HG03520 (cell line): ENCODE measurements around the gene CPEB4.

ENCODE experiments used
- ATAC-seq: cut with Tn5 transposase; IDR thresholded peaks from one replicate; pipeline ENCODE4 v1.9.1; 2021; ENCODE audit warnings: mild to moderate bottlenecking, moderate library complexity; ENCODE audit not compliant: unreplicated experiment

The CPEB4 gene

DNA sequence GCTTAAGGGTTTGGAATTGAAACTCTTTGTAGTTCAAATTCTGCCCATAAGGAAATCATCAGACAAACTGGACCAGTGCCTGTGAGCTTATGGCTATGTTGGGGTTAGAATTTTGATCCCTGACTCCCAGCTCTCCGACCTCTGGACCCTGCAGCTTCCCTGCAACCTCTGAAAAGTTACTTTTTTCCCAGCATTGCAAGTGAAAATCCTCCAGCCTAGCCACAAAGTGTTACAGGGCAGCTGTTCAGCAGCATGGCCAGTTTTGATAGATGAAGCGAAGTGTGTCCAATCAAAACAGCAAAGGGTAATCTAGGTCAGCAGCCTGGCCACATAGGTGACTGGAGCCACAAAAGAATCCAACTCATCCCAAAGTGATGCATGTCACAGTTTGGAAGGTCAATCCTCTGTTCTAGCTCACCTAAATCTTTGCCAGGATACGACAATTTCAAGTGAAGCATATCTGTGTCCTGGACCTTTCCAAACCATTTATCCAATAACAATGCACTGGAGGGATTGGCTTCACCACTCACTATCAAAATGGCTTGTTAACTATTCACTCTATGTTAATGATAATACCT, 4.7 kb upstream of the CPEB4 start:
- ATAC-seq: no peak

DNA sequence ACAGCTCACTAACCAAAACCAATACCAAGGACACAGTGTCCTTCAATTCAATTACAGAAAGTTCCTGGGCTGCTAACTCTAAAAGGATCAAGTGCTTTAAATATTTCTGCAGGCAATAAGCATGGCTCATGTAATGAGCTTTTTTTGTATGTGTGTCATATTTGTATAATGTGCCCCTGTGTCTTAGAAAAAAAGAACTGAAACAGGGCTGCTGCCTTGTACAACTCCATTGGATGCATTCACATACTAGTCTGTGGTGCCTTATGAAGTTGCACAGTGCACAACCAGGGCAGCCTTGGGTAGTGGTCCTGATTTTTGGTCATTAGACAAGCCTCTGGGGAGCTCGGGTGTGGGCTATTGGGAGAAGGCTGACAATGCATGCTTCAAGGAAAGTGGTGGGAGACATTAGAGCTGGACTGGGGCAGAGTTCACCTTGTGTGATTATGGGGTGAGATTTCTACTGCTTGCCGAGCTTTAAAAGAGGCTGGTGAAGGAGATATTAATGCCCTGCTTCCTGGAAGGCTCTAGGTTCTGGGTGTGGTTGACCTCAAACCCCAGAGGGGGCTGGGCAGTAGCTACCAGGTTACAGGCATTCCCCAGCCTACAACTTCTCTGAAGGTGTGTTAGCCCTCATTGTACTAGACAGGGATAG, 3.6 kb upstream of the CPEB4 start:
- ATAC-seq: no peak

DNA sequence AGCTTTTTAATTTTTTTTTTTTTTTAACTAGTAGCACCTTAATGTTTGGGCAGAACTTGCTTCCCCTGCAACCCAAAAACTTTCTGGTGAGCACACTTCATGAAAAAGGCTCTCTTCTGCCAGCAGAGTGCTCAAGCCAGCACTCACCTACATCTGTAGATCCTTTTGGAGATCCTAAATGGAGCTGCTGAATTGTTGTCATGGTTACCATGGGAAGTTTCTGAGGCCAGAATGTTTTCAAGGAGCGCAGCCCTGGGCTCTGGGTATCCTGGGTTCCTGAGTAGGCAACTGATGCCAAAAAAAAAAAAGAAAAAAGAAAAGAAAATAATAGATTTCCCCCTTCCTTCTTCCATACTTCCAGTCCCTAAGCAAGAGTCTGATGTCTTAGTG, 3.1 kb upstream of the CPEB4 start:
- no peak for ATAC-seq

DNA sequence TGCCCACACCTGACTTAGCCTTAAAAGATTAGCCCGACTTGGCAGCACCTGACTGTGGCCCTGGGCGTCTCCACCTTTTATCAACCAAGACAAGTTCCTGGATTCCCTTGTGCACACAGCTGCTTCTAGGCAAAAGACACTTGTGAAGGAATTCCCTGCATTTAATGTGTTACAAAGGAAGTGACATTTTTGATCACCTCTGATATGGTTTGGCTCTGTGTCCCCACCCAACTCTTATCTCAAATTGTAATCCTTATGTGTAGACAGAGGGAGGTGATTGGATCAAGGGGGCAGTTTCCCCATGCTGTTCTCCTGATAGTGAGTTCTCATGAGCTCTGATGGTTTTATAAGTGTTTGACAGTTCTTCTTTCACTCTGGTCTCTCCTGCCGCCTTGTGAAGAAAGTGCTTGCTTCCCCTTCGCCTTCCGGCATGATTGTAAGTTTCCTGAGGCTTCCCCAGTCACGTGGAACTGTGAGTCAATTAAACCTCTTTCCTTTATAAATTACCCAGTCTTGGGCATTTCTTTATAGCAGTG, 2.6 kb upstream of the CPEB4 start:
- ATAC-seq: no peak

DNA sequence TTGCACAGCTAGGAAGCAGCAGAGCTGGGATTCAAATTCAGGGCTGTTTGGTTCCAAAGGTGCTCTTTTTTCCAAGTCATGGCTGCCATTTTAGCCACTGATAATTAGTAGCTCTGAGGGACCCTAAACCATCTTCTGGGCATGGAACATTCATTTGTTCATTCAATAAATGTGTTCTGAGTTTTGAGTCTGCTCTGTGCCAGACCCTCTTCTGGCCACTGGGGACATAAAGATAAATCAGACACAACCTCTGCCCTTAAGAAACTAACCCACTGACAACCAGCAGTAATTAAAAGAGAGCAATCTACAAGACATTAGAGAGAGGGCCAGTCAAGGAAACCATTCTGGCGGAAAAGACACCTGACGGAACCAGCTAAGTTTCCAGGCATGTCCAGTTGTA, 2.0 kb upstream of the CPEB4 start:
- no peak for ATAC-seq

DNA sequence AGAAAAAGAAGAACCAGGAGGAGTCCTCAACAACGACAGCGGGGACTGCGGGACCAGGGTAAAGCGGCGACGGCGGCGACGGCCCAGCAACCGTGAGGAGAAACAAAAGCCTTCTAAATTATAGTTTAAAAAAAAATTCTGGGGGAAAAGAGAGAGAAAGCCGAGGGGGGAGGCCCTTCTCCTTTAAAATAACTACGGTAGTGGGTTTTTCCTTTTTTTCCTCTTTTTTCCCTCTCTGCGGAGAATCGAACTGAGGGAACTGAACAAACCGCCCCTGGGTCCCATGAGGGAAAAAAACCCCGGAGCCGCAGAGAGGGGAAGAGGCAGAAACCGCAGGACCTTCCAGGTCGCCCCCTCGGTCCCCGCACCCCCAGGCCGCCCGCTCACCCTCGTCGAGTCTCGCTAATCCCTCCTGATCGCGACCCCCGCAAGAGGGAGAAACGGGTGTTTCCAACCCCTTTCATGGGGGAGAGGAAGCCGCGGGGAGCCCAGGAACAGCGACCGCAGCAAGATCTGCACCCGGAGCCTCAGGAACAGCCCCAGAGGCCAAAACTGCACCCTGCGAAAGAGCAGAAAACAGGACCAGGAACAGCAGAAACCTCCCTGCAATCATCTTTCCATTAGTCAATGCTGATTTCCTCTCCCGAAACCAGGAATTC, 453 bp downstream of the CPEB4 start:
- ATAC-seq: no peak

DNA sequence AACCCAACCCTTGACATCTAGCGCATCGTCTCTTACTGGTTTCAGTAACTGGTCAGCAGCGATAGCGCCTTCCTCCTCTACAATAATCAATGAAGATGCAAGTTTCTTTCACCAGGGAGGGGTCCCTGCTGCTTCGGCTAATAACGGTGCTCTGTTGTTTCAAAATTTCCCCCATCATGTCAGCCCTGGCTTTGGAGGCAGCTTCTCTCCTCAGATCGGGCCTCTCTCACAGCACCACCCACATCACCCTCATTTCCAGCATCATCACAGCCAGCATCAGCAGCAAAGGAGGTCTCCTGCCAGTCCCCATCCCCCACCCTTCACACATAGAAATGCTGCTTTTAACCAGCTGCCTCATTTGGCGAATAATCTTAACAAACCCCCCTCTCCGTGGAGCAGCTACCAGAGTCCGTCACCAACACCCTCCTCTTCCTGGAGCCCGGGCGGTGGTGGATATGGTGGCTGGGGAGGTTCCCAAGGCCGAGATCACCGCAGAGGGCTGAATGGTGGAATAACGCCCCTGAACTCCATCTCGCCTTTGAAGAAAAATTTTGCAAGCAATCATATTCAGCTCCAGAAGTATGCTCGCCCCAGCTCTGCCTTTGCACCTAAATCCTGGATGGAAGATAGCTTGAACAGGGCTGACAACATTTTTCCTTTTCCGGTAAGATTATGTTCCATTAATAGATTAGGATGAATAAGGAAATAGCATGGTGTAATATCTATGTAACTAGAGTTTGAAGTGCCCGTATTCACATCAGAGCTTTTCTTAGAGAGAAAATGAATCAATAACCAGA, 2.2 kb downstream of the CPEB4 start:
- no peak for ATAC-seq

DNA sequence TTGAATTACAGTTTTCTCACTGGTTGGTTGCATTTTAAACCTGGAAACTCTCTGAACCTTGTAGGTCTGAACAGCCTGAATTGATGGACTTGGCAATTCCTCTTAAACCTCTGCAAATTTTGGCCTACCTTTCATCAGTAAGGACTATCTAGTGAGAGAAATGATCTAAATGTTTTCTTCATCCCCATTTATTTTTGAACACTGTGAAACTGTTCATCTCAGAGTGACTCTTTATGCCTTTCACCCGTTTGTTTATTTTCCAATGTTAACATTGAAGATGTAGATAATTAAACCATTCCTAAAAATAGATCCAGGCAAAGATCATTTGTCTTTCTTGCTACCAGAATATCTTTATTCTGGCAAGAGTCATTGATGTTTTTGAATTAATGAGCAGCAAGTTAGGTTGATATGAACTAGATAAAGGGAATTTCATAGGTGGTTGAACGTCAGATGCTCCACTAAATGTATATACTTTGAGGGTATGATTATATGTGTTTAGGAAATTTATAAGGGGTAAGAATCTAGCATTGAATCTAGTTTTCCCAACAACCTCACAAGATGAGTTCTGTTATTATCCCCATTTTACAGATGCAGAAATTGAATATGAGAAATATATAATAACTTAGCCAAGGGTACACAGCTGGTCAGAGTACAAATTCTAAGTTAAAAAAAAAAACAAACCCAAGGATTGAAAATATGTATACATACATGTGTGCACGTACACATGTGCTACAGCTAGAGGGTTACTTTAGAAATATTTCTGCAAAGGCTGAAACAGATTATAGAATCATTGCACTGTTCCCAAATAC, 3.4 kb downstream of the CPEB4 start:
- ATAC-seq: no peak

DNA sequence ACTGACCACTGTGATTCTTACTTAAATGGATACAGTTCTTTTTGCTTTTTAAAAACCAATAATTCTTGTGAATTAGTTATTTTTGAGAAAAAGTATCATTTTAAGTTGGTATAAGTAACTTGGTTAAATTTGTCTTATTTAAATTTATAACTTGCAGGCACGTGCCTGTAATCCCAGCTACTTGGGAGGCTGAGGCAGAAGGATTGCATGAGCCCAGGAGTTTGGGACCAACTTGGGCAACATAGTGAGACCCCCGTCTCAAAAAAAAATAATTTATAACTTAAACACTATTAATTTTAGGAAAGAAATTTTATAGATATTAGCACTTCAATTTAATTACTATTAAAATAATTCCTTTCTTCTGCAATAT, 5.0 kb downstream of the CPEB4 start:
- no peak for ATAC-seq

DNA sequence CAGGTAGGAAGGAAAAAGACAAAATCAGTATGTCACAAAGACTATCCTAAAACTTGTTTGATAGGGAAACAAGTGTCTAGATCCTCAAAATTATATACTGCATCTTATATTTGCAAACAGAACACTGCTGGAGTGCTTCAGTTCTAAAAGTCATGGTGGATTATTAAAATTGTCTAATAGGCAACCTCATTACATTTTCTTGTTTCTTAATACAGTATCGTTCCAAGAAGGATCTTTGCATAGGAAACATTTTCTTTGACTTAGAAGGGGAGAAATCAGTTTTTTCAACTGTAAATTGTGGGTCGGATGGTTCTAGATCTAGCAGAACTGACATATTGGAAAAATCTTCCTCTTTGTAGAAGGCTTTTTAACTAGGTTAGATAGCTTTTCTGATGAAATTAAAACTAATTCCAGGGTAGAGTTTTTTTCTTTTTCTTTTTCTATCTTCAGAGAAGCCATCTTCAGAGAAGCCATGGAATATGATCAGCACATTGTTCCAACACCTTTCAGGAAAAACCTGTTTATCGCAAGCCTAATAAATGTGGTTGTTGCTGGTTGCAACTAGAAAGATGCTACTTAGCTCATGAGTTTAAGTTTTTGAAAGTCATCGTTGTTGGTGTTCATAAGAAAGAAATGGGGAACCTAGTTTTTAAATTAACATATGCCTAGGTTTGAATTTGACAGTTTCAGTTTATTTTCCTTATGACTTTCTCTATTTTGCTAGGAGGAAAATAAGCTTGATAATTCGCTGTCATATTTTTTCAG, 7.4 kb downstream of the CPEB4 start:
- no peak for ATAC-seq

DNA sequence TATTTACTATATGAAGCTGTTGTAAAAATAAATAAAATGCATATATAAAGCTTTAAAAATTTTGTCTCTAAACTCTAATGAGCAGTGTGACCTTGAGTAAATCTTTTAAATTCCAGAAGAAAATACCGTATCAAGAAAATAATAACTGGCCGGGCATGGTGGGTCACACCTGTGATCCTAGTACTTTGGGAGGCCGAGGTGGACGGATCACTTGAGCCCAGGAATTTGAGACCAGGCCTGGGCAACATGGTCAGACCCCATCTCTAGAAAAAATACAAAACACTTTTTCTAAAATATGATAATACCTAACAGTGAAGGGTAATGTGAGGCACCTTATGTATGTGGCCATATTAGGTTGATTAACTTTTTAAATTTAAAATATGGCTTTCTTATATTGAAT, 8.5 kb downstream of the CPEB4 start:
- ATAC-seq: no peak

DNA sequence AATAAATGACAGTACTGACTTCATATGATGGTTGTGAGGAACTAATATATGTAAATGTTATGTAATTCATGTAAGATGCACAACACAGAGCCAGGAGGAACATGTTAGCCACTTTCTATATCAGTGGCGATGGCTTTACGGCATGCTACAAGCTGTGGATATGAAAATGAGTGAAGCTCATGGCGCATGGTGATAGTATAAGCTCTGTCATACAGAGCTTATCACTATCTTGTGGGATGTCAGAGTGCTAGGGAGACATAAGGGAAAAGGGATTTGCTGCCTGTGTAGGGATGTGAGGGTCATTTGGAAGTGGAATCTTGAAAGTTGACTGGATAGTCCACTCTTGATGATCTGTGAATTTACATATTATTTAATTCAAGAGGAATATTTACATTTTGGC, 13.6 kb downstream of the CPEB4 start:
- no peak for ATAC-seq

DNA sequence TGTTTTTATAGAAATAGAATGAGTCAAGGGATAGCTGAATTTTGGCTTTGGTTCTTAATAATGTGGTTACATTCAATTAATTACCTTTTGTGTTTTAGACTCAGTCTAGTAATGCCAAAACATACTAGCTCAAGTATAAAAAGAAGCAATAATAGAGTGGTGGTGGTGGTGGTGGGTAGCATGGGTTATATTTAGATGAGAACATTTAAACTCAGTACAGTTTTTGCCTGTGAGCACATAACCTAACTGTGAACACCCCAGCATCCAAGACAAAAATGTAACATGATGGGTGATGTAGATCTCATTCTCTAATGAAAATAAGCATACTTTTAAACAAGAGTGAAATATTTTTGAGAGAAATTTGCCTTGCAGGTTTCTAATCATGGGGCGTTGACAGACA, 14.2 kb downstream of the CPEB4 start:
- ATAC-seq: no peak

DNA sequence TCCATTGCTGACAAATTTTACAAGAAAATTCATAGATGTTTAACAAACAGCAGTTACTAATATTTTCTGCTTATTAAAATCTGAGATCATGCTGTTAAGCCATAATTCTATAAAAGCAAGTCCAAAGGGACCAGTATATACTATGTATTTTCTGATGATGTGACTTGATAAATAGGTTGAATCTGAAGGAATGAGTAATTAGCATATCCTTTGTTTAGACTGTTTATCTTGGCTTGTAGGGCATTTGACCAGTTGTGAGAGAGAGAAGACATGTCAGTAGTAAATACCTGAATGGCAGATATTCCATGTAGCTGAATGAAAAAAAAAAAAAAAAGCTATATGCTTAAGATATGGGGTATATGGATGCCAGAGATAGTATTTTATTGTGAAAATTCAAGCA, 14.6 kb downstream of the CPEB4 start:
- ATAC-seq: no peak

DNA sequence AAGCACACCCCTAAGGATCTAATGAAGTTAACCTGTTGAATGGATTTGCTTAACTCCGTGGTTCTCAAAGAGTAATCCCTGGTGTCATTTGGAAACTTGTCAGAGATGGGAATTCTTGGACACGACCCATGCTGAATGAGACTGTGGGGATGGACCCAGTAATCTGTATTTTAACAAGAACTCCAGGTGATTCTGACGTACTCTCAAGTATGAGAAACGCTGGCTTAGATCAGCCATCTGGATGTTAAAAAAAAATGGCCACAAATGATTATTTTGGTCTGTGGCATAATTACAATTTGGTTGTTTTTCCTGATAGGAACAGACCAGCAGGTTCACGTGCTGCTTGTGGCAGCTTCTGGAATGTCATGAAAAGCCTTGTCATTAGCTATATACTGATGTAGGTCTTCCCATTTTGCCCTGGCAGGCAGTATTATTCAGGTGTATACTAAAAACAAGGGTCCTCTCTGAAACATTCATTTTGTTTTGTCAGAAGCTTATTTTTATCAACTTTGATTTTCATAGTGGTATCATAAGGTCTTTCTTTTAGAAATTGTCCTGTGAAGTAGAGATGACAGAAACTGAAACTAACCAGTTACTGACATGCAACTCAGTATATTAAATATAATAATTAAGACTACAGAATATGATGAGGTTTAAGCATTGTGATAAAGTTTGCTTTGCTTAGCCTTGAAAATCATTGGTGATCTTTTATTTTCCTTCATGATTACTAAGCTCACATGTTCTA, 15.4 kb downstream of the CPEB4 start:
- no peak for ATAC-seq

DNA sequence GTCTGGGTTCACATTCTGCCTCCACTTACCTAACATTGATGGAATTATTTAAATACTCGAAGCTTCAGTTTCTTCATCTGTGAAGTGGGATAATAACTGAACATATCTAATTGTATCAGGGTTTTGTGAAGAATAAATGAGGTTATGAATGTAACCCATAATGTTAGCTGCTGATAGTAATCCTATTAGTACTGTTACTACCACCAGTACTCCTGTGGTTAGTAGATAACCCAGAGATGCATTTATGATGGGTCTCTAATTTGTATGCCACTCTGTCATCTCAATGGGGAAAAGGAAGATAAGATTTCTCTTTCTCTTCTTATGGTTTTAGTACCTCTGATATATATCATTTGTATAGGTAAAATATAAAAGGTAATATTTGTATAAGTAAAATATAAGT, 16.0 kb downstream of the CPEB4 start:
- no peak for ATAC-seq

DNA sequence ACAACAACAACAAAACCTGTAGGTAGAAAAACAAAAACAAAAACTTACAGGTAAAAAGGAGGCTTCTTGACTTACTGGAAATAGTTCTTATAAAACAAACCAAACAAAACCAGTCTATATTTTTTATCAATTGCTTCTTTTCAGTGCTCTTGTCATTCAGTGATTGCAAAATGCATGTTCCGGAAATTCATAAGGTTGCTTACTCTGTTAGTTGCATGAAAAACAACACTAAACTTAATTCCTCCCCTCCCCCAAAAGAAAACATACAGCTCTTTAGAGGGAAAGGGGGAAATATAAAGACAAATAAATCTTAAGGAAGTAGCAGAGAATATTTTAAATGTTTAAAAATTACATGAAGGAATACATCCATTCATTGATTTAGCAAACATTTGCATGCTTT, 19.1 kb downstream of the CPEB4 start:
- ATAC-seq: no peak

DNA sequence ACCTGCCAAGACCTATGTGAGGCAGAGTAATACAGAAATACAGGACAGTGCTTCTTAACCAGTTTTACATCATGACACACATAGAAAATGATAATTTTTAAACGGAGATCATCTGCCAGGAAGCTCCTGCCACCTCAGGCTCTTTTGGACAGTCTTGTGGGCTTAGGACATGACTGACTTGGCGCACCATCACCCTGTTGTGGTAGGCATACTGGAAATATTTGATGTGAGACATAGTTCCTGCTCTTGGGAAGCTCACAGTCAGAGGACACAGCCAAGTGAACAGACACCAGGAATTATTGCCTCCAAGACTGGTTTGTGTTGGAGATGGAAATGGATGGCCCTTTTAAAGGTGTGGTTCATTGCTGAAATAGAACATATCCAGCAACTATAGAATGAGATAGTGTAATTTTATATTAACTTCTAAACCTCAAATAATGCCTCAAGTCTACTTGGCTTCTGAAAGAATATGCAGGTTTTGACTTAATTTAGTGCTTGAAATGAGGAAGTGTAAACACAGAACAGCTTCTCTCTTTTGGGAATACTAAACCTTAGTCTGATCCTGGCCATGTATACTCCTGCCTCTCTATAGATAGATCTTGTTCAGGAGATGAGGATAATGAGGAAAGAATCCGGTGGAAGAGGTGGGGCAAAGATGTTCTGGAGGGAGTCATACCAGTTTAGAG, 19.7 kb downstream of the CPEB4 start:
- no peak for ATAC-seq

DNA sequence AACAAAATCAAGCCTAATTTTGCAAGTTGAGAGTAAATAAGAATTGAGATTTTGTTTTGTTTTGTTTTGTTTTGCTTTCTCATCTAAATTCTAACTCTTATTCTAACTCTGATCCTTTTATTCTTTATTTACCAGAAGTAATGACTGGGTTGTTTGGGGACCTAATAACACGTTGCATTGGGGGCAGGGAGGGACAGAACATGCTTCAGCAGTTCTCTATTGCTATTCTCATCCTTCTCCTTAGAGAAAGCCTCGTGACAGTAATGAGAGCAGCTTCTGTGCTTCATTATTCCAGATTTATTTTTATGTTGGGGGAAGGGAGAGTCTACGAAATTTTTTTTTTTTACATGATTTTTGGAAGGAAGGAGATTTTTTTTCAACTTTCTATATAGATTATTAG, 21.1 kb downstream of the CPEB4 start:
- ATAC-seq: no peak
